MM.1S (cell line): ENCODE data around the gene NSUN7.

Experiments used
- DNase-seq: peaks from one replicate; pipeline ENCODE4 v3.0.0-alpha.2; 2015
- H2AFZ ChIP-seq: fragments of 300-600 bp; sonication (generic); 2 replicates; pipeline ENCODE4 v1.6.0; 2016; ENCODE audit warnings: antibody characterized with exemption, low read length
- H3F3A ChIP-seq: fragments of 300-600 bp; sonication (generic); 2 replicates; pipeline ENCODE4 v1.6.1; 2016; ENCODE audit warnings: mild to moderate bottlenecking, antibody characterized with exemption, low read length, moderate library complexity, mixed read lengths; ENCODE audit not compliant: insufficient read depth
- H3K27ac ChIP-seq: fragments of 300-600 bp; sonication (generic); 2 replicates; pipeline ENCODE4 v1.5.1; 2016; ENCODE audit warnings: mild to moderate bottlenecking, low read length
- H3K27me3 ChIP-seq: fragments of 300-600 bp; sonication (generic); replicated peaks from 2 replicates; pipeline ENCODE4 v1.6.0; 2016; ENCODE audit warnings: low read length; ENCODE audit not compliant: insufficient read depth
- H3K36me3 ChIP-seq: fragments of 300-600 bp; sonication (generic); replicated peaks from 2 replicates; pipeline ENCODE4 v1.6.1; 2016; ENCODE audit warnings: mild to moderate bottlenecking, low read length, mixed read lengths; ENCODE audit not compliant: insufficient read depth
- H3K4me1 ChIP-seq: fragments of 300-600 bp; sonication (generic); 2 replicates; pipeline ENCODE4 v1.6.1; 2016; ENCODE audit warnings: low read length, mixed read lengths
- H3K4me2 ChIP-seq: fragments of 300-600 bp; sonication (generic); 2 replicates; pipeline ENCODE4 v1.6.0; 2016; ENCODE audit warnings: low read depth, low read length
- H3K4me3 ChIP-seq: fragments of 300-600 bp; sonication (generic); 2 replicates; pipeline ENCODE4 v1.5.1; 2016; ENCODE audit warnings: low read length, mixed read lengths
- H3K79me2 ChIP-seq: fragments of 300-600 bp; sonication (generic); 2 replicates; pipeline ENCODE4 v1.6.1; 2016; ENCODE audit warnings: mixed run types, low read length, mixed read lengths
- H3K9ac ChIP-seq: fragments of 300-600 bp; sonication (generic); 2 replicates; pipeline ENCODE4 v1.6.1; 2016; ENCODE audit warnings: low read length, mixed read lengths
- H3K9me2 ChIP-seq: fragments of 300-600 bp; sonication (generic); replicated peaks from 2 replicates; pipeline ENCODE4 v1.6.1; 2016; ENCODE audit warnings: mild to moderate bottlenecking, low read length, mixed read lengths; ENCODE audit not compliant: insufficient read depth
- H3K9me3 ChIP-seq: fragments of 300-600 bp; sonication (generic); replicated peaks from 2 replicates; pipeline ENCODE4 v1.6.1; 2016; ENCODE audit warnings: mild to moderate bottlenecking, low read length, mixed read lengths; ENCODE audit not compliant: insufficient read depth
- H4K20me1 ChIP-seq: fragments of 300-600 bp; sonication (generic); 2 replicates; pipeline ENCODE4 v1.6.1; 2016; ENCODE audit warnings: mild to moderate bottlenecking, low read length, moderate library complexity, mixed read lengths; ENCODE audit not compliant: insufficient read depth
- EZH2 ChIP-seq: fragments of 300-600 bp; sonication (generic); optimal IDR thresholded peaks from 2 replicates; pipeline ENCODE3; 2017; ENCODE audit warnings: low read depth, mild to moderate bottlenecking, antibody characterized with exemption, low read length, mixed read lengths
- EZH2phosphoT487 ChIP-seq: fragments of 300-600 bp; sonication (generic); IDR thresholded peaks from 2 replicates; pipeline ENCODE4 v1.6.1; 2018; ENCODE audit warnings: antibody characterized with exemption, low read length
- TF ChIP-seq, protein P1 (sequence below): fragments of 300-600 bp; sonication (generic); IDR thresholded peaks from 2 replicates; pipeline ENCODE4 v1.5.1; 2016; ENCODE audit warnings: antibody characterized with exemption, low read length, mixed read lengths

The NSUN7 gene

DNA sequence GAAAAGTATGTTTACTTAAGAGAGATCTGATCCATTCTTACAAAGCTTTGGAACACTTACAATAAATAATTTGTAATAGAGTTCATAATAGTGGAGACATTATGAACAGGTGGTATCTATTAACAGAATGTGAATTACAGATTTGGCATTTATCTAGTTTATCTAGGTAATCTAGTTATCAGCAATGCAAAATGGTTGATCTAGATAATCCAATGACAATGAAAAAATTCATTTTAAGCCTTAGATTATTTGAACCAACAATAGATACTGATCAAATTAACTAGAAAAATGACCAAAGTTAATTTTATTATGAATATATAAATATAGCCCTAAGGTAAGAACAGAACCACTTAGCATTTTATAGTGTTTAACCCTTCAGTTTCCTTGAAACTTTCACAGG is 10.4 kb upstream of the NSUN7 start:
- TF ChIP-seq, protein P1, sequence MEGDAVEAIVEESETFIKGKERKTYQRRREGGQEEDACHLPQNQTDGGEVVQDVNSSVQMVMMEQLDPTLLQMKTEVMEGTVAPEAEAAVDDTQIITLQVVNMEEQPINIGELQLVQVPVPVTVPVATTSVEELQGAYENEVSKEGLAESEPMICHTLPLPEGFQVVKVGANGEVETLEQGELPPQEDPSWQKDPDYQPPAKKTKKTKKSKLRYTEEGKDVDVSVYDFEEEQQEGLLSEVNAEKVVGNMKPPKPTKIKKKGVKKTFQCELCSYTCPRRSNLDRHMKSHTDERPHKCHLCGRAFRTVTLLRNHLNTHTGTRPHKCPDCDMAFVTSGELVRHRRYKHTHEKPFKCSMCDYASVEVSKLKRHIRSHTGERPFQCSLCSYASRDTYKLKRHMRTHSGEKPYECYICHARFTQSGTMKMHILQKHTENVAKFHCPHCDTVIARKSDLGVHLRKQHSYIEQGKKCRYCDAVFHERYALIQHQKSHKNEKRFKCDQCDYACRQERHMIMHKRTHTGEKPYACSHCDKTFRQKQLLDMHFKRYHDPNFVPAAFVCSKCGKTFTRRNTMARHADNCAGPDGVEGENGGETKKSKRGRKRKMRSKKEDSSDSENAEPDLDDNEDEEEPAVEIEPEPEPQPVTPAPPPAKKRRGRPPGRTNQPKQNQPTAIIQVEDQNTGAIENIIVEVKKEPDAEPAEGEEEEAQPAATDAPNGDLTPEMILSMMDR = no peak
- no peak for TF ChIP-seq EZH2
- no peak for TF ChIP-seq EZH2phosphoT487
- DNase-seq = no peak

DNA sequence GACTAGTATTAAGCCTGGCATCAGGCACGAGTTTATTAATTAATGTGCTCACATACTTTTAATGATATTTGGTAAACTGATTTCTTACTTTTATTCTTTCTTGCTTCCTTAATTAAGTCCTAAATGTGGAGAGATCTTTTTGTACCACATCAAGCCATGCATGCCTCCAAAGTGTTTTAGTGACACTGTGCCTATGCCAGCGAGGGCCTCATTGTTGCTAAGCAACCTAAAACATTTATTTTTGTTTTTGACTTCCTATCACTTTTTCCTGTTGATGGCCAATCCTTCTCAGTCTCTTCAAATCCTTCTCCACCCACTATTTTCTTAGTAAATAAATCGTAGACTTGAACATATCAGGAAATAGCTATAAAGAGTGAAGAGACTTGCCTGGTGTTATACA is 5.5 kb upstream of the NSUN7 start:
- H3K4me2 ChIP-seq = no peak overlapping the region
- H3K79me2 ChIP-seq = no peaks in the 10 kb centered on the region
- H4K20me1 ChIP-seq = no peaks in the 10 kb centered on the region
- no peak overlapping the region for H3K9ac ChIP-seq
- no peaks in the 10 kb centered on the region for H3K36me3 ChIP-seq
- H3K4me1 ChIP-seq = no peaks in the 10 kb centered on the region
- no peak overlapping the region for H2AFZ ChIP-seq
- H3F3A ChIP-seq = no peaks in the 10 kb centered on the region
- no peak overlapping the region for H3K4me3 ChIP-seq
- no peak for DNase-seq
- TF ChIP-seq EZH2 (no peak), EZH2phosphoT487 (no peak)
- TF ChIP-seq, protein P1 = no peak
- H3K9me2 ChIP-seq = no peaks in the 10 kb centered on the region
- H3K27ac ChIP-seq = no peak overlapping the region
- no peaks in the 10 kb centered on the region for H3K27me3 ChIP-seq
- H3K9me3 ChIP-seq = no peaks in the 10 kb centered on the region

More for the DNA sequence above, 10.4 kb upstream of the NSUN7 start:
- Histone ChIP-seq H3K79me2 (no peaks in the 10 kb centered on the region), H4K20me1 (no peaks in the 10 kb centered on the region), H3K4me2 (no peak overlapping the region), H3K27ac (no peak overlapping the region), H3K4me3 (no peak overlapping the region), H3K9me3 (no peaks in the 10 kb centered on the region), H3F3A (no peaks in the 10 kb centered on the region), H3K9ac (no peak overlapping the region), H2AFZ (no peak overlapping the region), H3K27me3 (no peaks in the 10 kb centered on the region), H3K4me1 (no peaks in the 10 kb centered on the region), H3K9me2 (no peaks in the 10 kb centered on the region), H3K36me3 (no peaks in the 10 kb centered on the region)

DNA sequence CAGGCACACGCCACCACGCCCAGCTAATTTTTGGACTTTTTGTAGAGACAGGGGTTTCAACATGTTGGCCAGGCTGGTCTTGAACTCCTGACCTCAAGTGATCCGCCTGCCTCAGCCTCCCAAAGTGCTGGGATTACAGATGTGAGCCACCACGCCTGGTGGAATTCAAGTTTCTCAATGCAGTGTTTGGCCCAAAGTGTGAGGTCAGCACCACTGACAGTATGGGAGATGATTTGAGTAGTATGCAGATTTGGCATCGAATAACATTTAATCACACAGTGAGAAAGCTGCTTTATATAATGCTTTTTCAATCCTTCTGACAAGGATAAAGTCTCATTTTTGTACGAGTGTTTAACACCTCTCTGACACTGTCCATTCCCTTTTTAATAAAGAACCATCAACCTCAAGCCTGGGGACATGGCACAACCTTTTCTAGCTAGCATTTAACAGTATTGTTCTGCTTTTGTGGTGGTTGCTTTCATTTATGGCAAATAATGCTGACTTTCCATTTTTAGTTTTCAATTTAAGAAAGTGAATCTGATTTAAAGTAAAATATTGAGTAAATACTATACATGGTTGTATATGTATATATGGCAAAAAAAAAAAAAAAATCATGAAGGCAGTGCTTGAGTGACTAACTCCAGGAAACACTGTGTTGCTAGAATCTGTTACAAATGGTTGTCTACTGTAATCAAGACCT is 4.3 kb upstream of the NSUN7 start:
- Histone ChIP-seq H3K27me3 (no peaks in the 10 kb centered on the region), H3K4me3 (no peak overlapping the region), H3K9me3 (no peaks in the 10 kb centered on the region), H3K4me2 (no peak overlapping the region), H3K4me1 (no peaks in the 10 kb centered on the region; the same call in 1 of the 2 replicates), H4K20me1 (no peaks in the 10 kb centered on the region), H3K9me2 (no peaks in the 10 kb centered on the region), H3F3A (no peaks in the 10 kb centered on the region), H3K36me3 (no peaks in the 10 kb centered on the region), H3K9ac (no peak overlapping the region), H2AFZ (no peak overlapping the region), H3K27ac (no peak overlapping the region), H3K79me2 (no peaks in the 10 kb centered on the region)
- TF ChIP-seq, protein P1 = no peak
- TF ChIP-seq EZH2 = no peak
- no peak for TF ChIP-seq EZH2phosphoT487
- no peak for DNase-seq
